ENCODE results near the gene EDC4.
"Not testable (repeated sequence)": the region's sequence is repeated elsewhere in the genome, so short reads cannot be mapped to it uniquely, and the experiment has no call there.

The EDC4 gene

DNA sequence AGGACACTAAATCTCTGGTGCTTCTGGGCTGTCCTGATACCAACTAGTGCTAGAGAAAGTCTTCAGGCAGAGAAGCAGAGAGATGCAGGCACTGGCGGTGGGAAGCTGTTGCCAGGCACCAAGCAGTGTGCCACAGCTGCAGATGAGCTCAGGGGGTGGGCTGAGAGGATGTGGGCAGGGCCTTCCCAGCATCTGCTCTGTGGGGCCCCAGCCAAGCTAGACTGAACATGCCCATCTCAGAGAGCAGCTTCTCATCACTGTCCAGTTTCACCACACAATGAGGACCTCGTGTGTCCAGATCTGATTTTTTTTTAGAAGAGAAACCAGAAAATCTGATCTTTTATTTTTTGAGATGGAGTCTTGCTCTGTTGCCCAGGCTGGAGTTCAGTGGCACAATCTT lies 37.3 kb downstream of the EDC4 start:
- no peak for DNase-seq

DNA sequence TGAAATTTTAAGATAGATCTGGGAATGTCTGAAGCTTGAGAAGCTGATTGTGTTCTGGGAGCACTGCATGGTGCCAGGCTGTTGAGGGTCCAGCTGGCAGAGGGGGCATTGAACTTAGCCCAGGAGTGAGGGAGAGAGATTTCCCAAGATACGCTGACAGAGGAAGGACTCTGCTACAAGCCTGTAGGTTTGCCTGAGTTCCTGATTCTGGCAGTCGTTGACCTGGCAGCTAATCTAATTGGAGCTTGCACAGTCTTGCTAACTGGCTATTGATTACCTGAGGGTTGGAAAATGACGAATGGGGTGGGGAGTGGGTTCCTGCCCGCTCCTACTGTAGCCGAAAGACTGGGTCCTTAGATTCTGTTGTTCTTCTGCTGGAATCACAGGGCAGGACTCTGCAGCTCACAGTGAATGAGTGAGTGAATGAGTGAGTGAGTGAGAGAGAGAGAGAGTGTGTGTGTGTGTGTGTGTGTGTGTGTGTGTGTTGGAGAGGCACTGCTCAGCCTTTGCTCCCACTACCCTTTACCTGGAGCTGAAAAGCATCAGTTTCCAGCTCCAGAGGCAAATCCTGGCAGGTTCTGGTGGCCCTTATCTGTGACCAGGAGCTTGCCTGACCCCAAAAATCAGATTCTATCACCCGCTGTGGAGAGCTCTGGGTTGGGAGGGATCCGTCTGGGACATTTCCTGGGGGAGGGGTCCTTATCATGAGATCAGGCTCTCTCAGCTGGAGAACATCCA lies 42.1 kb downstream of the EDC4 start:
- no peak for DNase-seq

DNA sequence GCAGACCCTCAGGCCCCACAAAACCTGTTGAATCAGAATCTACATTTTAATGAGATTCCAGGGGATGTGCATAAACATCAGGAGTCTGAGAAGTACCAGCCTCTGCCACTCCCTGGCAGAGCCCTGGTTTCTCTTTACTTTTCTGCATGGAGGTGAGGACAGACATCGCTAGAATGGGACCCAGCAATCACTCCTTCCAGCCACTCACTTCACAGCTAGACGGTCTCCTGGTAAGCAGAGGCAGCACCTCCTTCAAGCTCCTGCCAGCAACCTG lies 42.6 kb downstream of the EDC4 start:
- DNase-seq: not testable (repeated sequence)

DNA sequence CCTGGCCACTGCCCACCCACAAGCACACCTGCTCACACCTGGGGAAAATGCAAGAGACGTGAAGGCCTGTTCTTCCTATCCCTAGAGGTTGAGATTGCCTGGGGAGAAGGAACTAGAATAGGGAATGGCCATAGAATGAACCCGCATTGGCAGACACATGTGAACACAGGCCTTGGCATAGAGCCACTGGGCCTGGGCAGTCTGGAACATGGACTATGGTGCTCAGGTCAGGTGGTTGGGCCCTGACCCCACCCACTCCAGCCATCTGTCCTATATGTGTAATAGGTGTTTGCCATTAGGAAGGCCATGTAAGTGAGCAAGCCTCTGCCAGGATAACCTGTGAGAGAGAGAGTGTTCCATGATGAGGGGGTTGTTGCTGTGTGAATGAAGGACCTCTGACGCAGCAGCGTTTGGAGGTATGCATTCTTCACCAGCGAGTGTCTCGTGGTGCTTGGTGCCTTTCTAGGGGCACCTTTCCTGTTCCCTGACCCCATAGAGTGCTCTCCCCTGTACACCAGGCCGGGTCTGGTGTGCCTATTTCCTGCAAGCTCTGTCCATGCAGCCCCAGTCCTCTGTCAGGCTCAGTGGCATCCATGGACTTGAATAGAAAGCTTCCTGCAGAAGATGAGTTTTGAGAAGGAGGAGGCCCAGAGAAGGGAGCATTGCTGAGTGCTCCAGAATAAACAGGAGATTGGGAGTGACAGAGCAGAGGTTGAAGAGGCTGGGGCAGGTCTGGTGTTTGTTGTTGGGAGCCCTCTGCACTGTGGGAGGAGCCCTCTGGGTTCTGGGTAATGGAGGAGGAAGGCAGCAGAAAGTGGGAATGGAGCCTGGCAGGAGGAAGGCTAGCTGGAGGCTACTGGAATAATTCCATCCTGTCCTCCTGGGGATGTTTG lies 43.2 kb downstream of the EDC4 start:
- no peak for DNase-seq

DNA sequence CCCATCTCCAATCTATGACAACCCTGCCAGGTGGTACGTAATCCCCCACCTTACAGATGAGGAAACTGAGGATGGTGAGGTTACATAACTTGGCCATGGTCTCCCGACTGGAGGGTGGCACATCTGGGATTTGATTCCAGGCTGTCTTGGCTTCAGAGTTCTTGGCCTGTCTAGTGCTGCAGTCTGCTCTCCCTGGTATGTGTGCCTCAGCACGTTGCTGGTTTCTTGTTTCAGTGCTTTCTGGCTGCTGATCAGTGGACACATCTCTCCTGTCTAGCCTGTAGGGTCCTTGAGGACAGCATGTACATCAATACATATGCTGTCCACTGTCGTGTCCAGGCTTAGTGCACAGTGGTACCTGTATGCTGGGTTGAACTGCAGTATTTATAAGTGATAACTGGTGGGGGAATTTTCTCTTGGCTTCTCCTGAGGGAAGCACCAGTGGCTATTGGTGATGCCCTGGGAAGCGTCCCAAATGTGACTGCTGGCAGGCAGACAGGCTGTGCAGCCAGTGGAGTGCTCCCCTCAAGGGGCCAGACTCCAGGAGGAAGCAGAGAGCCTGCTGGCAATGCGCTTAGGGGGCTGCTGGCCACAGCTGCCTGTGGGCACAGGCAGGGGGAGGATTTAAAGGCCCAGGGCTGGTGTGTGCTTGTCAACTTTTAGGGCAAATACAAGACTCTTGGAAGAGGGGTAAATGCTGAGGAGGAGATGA lies 44.4 kb downstream of the EDC4 start:
- no peak for DNase-seq

DNA sequence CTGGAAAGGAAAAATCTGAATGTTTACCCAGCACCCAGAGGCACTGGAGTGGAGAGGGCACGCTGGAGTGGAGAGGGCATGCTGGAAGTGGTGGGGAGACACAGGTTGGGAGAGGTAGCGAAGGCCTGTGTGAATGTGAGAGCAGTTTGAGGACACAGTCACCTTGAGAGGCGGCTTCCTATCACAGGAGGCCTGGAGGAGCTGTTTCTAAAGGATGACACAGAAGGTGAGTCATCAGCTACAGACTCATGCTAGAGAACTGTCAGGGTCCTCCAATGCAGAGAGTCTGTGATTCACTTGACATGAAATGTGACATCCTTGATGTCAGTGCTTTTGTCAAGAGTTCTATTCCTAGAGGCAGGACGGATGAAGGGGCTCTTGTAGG lies 45.0 kb downstream of the EDC4 start:
- DNase-seq: no peak

DNA sequence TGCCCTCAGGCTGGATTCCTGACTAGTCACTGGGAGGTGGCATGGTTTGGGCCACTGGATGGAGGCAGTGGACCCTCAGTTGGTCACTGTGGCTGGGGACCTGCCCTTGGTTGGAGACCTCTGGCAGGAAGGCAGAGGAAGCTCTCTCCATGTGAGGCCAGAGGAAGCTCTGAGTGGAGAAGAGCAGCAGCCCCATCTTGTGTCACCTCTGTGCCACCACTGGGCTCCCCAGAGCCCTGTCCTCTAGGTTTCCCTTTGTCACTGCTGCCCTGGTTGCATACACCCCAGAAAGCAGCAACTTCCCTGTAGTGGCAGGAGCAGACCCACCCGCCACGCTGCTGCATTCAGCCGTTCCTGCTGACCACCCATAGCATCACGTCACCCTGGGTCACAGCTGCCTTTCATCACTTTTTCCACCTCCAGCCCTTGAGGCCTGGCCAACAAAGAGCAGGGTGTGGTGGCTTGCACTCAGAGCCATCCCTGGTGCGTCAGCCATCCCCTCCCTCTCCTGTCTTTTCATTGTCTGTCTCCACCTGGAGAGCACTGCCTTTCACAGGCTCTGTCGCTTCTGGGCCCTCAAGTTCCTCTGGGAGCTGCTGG lies 46.9 kb downstream of the EDC4 start:
- no peak for DNase-seq

DNA sequence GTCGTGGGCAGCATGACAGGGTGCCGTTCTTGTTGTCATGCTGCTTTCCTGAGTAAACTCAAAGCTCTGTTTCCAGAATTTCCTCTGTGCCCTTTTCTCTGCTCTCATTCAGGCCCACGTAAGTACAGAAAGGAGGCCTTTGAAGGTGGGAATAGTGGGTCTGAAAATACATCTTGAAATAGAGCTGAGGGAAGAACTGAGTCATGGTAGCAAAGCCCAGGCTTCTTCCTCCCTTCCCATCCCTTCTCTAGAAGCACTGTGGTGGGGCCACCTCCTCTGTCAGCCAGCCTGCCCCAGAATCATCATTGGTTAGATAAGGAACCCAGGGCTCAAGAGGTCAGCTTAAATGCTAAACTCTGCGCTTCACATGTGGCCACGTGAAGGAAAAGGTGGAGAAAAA lies 49.4 kb downstream of the EDC4 start:
- DNase-seq: no peak

DNA sequence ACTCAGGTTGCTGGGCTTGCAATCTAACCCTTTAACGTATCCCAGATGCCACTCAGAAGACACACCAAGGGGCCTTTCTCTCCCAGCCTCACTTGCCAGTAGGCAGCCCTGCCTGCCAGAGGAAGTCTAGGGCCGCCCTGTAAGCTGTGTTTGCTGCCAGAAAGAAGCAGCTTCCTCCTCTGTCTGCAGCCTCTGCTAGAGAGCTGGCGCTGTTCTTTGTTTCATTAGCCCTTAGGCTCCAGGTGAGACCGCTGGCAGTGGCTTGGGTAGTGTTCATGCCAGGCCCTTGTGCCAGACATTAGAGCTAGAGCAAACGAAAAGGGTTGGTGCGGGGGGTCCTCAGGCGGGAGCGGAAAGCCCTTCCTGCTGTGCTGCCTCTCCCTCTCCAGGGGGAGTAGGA lies 49.9 kb downstream of the EDC4 start:
- no peak for DNase-seq

DNA sequence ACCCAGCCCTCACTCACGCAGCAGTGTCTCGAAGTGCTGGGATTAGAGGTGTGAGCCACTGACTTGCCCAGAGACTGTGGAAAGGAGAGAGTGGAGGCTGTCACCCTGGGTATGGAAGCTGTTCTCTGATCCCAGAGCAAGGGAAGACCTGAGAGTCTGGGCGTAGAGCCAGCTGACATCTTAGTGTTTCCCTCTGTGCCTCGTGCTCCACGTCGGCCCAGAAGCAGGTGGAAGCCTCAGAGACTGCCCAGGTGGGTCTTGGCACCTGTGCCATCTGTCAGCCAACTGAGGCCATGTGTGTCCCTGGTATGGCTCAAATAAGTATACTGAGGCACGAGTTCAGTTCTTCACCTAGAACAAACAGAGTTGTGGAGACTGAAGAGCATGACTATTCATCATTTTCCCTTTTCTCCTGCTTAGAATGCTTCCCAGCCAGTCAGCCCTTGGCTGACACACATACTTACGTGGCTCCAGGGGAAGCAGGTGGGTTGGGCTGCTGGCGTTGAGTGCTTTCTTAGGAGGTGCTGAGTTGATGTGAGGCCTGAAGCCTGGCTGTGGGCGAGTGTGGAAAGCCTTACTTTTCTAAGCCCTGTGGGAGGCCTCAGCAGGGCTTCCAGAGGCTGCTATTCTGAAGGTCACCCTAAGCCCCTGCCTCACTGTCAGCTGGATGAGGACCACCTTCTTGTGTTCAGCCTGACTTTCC lies 50.7 kb downstream of the EDC4 start:
- DNase-seq: no peak

DNA sequence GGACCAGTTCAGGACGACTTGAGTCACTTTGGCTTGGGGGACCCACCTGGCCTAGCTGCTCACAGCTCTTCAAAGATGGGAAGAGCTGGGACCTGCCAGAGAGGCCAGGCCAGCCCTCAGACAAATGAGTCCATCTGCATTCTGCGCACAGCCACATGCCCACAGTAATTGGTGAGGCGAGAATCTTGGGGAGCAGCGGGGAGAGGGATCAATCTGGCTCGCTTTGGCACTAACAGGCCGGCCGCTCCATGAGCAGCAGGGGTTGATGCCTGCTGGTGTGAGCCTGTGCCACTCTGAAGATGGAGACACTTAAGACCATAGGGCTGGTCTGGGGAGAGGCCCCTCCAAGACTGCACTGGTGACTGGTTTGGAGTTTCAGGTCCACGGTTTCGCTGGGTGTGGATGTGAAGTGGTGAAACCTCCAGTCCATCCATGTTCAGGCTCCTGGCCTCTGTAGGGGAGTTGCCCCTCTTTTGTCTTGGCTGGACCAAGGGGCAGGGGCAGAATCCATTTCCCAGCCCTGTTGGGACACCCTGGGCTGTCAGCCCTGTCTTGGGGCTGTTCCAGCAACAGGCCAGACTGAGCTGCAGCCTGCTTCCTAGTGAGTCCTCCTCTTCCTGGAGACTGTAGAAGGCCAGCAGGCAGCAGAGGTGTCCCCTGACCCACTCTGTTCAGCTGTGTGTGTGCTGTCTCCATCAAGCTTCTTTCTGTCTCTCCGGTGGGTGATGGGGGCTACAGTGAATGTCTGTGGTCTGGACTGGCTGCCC lies 51.5 kb downstream of the EDC4 start:
- DNase-seq: no peak

DNA sequence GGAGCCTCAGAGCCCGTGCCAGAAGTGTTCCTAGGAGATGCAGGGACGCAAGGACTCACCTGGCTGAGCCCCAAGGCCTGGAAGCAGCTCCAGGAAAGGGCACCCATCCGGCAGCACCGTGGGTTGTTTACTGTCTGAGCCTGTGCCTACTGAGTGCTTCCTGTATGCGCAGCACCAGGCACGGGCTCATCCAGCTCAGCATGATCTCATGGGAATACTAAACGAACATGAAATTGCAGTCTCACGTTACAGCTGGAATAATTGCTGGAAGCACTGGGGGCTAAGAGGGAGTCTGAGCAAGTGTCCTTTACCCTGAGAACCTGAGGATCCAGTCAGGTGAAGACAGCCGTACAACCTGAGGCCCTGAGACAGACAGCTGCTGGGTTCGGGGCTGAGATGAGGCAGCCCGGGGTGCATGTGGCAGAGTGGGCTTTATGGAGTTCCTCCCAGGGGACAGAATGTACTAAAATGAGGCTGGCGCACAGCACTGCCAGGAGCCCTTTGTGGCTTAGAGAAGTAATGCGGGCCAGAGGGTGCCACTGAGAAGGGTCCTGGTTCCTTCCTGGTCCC lies 53.4 kb downstream of the EDC4 start:
- DNase-seq: no peak

DNA sequence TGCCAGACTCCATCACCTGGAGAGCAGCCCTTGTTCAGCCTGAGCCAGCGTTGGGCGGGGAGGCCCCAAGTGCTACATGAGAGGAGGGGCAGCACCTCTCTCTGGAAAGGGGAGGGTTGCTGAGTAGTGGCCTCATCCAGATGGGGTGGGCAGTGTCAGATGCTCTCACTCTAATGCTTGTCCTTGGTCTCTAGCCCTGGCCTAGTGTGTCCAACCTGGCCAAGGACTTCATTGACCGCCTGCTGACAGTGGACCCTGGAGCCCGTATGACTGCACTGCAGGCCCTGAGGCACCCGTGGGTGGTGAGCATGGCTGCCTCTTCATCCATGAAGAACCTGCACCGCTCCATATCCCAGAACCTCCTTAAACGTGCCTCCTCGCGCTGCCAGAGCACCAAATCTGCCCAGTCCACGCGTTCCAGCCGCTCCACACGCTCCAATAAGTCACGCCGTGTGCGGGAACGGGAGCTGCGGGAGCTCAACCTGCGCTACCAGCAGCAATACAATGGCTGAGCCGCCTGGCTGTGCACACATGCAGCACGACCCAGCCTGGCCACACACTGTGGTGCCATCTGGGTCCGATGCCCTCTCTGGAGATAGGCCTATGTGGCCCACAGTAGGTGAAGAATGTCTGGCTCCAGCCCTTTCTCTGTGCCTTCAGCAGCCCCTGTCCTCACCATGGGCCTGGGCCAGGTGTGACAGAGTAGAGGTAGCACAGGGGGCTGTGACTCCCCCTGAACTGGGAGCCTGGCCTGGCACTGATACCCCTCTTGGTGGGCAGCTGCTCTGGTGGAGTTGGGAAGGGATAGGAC lies 54.5 kb downstream of the EDC4 start:
- no peak for DNase-seq

DNA sequence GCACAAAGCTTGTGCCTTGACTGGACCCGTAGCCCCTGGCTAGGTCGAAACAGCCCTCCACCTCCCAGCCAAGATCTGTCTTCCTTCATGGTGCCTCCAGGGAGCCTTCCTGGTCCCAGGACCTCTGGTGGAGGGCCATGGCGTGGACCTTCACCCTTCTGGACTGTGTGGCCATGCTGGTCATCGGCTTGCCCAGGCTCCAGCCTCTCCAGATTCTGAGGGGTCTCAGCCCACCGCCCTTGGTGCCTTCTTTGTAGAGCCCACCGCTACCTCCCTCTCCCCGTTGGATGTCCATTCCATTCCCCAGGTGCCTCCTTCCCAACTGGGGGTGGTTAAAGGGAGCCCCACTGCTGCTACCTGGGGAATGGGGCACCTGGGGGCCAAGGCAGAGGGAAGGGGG lies 55.3 kb downstream of the EDC4 start:
- DNase-seq: no peak

DNA sequence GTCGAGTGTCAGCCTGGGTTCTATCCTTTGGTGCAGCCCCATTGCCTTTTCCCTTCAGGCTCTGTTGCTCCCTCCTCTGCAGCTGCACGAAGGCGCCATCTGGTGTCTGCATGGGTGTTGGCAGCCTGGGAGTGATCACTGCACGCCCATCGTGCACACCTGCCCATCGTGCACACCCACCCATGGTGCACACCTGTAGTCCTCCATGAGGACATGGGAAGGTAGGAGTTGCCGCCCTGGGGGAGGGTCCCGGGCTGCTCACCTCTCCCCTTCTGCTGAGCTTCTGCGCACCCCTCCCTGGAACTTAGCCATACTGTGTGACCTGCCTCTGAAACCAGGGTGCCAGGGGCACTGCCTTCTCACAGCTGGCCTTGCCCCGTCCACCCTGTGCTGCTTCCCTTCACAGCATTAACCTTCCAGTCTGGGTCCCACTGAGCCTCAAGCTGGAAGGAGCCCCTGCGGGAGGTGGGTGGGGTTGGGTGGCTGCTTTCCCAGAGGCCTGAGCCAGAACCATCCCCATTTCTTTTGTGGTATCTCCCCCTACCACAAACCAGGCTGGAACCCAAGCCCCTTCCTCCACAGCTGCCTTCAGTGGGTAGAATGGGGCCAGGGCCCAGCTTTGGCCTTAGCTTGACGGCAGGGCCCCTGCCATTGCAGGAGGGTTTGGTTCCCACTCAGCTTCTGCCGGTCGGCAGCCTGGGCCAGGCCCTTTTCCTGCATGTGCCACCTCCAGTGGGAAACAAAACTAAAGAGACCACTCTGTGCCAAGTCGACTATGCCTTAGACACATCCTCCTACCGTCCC lies 55.9 kb downstream of the EDC4 start:
- no peak for DNase-seq

DNA sequence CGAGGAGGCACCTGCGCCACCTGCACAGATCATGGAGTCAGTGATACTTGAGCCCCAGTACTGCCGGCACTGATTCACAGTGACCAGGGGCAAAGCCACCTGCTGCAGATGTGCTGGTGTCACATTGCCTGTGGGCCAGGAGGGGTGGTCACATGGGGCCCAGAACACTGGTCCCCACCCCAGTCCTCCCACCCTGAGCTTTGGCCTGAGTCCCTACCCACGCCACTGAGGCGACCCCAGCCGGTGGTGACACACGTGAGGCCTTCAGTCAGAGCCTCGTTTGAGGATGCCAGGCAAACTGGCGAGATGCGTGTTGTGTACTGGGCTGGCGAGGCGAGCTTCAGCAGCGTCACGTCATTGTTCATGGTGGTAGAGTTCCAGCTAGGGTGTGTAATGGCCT lies 57.3 kb downstream of the EDC4 start:
- no peak for DNase-seq

DNA sequence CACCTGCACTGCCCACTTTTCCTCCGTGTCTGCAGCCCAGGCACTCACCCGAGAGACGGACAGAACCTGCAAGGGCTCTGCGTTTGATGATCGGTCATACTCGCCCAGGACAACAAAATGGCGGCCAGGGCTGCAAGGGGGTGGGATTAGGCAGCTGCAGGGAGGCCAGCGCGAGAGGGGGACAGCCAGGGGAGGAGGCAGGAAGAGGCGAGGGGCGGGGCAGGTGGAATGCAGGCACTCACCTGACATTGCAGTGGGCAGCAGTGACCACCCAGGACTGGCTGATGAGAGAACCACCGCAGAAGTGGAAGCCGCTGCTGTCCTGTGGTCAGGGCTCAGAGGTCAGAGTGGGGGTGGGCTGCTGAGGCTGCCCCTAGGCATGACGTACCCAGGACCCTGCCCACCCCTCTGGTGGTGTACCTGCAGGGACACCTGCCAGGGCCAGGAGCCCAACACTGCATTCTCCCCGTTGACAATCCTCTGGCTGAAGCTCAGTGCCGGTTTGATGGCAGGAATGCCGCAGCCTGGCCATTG lies 57.9 kb downstream of the EDC4 start:
- no peak for DNase-seq
